GM19438 (cell line): ENCODE data around the gene IGSF21.

ENCODE experiments used
- ATAC-seq: cut with Tn5 transposase; IDR thresholded peaks from one replicate; pipeline ENCODE4 v1.9.1; 2021; ENCODE audit warnings: low read depth; ENCODE audit not compliant: unreplicated experiment

IGSF21 gene

GRCh38 chr1:18385239-18385790, 277.7 kb downstream of the IGSF21 start:
- ATAC-seq: no peak

DNA sequence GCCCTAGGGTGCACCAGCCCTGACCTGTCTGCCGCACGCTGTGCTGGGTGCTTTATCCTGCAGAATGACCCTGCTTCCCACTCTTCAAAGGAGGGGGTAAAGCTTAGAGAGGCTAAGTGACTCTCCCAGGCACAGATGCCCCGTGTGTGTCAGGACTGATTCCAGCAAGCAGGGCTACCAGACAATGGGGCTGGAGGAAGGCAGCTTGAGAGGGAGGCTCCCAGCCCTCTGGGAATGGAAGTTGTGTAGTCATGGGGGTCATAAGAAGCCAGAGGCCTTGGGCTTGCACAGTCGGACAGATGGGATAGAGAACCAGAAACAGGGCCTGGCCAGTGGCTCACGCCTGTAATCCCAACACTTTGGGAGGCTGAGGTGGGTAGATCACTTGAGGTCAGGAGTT, 279.0 kb downstream of the IGSF21 start:
- ATAC-seq: no peak

- ATAC-seq: no peak
These were observed 279.7 kb downstream of the IGSF21 start for GRCh38 chr1:18387307-18387706.

GRCh38 chr1:18390953-18391352, 283.4 kb downstream of the IGSF21 start:
- ATAC-seq: no peak

DNA sequence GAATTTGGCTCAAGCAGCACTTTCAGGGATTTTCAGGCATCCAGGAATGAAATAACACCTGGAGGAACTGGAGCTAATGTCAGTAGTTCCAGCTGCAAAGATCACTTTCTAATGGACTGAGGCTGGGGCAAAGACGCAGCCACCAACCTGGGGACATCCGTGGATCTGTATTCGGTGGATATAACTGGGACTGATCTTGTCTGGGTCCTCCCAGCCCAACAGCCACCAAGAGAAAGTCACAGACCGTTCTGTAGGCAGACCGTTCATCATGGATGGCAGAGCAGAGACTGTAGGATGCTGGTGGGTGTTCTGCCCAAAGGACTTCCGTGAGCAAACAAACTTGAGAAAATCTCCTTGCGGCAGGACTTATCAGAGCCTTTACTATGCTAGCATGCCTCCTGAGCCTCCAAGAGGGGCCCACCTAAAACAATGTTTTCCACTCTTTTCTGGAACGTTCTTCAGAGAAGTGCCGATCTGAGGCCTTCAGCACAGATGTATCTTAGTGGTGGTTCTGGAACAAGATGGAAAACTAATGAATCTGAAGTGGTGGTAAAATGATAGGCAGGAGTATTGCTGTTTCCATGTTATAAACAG, 287.1 kb downstream of the IGSF21 start:
- ATAC-seq: no peak

- no peak for ATAC-seq
These were observed 288.8 kb downstream of the IGSF21 start for GRCh38 chr1:18396247-18396980.

GRCh38 chr1:18397641-18398040, 290.0 kb downstream of the IGSF21 start:
- ATAC-seq: no peak

DNA sequence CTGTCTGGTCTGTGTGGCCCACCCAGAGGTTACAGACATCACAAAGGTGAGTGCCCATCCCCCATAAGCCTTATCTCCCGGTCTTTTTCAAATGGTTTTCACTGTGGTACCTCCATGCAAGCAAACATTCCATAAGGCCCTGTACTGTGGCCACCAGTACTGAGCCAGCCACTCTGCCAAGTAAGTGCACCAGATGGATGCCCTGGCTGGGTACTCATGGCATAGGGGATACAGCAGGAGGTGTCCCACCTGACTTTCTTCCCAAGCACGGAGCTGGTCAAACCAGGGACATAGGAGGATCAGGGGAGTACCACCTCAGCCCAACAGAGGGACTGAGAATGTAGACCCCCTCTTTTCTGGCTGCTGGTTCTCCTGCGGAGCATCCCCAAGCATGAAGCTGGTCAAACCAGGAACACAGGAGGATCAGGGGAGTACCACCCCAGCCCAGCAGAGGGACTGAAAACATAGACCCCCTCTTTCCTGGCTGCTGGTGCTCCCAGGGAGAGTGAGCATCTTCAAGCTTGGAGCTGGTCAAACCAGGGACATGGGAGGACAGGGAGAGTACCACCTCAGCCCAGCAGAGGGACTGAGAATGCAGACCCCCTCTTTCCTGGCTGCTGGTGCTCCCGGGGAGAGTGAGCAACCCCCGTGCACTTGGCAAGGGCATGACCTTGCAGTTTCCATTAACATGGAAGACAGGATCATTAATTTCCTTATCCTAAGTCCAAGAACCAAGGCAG, 291.4 kb downstream of the IGSF21 start:
- ATAC-seq: no peak

DNA sequence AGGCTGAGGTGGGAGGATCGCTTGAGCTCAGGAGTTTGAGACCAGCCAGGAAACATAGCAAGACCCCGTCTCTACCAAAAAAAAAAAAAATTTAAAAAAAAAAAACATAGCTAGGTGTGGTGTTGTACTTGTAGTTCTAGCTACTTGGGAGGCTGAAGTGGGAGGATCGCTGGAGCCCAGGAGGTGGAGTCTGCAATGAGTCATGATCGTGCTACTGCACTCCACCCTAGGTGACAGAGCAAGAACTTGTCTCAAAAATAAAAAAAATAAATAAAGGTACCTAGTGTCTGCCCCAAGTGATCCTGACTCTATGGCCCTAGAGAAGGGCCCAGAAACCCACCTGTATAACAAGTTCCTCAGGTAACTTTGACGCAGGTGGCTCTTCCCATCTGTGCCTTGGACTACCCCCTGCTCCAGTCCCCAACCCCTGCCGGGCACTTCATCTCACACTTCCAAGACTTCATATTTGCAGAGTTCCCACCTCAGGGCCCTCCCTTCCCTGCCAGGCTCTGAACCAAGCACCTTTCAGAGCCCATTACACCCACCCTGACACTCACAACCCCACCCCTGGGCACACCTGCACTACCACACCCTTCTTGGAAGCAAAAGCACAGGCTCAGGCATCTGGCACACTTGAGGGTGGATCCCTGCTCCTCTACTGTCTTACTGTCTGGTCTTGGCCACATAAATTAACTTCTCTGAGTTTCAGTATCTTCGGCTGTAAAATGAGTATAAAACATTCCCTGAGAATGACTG, 292.9 kb downstream of the IGSF21 start:
- no peak for ATAC-seq

- ATAC-seq: no peak
These were observed 294.3 kb downstream of the IGSF21 start for GRCh38 chr1:18401921-18402320.

GRCh38 chr1:18404460-18404859, 296.9 kb downstream of the IGSF21 start:
- no peak for ATAC-seq

DNA sequence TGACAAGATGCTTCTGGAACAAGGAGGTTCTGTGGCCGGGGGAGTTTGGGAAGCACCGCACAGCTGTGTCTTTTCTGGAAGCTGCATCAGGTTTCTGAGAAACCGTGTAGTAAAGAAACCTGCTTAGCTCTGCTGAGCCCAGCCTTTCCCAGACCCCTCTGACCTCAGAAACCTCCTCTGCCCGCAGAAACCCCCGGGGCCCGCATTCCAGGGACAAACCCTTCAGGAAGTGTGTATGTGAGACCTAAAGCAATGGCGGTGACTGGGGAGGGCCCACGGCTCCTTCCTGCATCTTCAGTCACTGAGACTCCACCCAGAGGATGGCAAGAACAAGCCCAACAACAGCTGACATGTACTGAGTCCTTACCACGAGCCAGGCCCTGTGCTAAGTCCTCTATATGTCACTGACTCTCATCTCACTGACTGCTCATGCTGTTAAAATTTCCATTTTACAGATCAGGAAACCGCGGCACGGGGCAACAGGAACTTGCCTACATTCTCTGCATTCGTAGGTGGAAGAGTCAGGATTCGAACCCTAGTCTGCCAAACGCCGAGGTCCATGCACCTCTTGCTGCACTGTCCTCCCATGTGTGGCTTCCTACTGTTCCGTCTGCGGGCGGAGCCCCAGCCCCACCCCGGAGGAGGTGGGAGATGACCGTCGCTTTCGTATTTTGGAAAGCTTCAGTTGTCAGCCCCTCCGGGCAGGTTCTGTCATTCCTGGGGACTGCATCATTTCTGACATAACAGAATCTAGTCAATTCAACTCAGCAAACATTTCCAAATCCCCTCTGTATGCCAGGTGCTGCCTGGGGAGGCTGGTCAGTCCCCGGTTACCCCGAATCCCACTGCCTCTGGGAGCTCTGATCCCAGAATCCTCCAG, 299.8 kb downstream of the IGSF21 start:
- no peak for ATAC-seq

DNA sequence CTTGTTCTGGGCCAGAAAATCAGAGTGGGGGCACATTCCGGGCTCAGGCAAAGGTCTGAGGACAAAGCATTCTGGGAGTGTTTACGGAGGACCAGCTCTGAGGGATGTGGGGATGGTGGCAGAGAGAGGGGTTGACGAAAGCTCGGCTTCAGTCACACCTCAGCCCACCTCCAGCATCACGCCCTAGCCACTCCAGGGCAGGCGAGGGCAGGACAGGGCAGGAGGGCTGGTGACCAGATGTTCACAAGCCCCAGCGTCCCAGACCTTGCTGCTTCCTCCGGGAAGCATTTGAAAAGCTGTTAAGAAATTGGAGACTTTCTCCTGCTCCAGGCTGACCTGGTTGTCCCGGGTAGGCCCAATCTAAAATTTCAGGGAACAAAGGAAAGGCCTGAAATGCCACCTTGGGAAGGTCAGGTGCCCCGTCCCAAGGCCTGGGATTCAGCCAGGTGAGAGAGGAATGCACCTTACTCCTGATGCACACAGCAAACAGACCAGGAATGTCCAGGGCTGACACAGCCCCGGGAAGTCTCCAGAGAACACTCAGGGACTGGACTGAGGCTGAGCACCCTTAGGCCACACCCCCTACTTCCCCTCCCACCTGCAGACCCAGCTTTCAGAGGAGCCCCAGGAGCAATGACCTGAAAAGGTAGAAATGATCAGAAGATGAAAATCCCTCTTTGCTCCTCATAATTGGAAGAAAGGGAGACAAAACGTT, 301.2 kb downstream of the IGSF21 start:
- ATAC-seq: no peak

- no peak for ATAC-seq
These were observed 302.1 kb downstream of the IGSF21 start for GRCh38 chr1:18409609-18410237.

DNA sequence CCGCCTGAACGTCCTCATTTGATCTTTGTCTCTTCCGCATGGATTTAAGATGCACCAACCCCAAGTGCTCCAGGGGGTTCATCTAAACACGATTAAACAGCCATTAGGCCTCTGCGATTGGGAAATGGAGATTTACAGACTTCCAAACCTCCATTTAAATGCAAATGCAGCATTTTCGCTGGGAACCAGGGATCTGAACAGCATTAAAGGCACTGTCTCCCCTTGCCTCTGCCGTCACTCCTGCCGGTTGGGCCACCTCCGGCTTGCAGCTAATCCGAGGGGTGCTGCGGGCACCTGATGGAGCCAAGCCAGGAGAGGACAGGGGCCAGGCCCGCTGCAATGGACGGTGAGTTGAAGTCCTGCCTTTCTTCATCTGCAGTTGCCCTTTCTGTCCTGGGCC, 302.8 kb downstream of the IGSF21 start:
- no peak for ATAC-seq

DNA sequence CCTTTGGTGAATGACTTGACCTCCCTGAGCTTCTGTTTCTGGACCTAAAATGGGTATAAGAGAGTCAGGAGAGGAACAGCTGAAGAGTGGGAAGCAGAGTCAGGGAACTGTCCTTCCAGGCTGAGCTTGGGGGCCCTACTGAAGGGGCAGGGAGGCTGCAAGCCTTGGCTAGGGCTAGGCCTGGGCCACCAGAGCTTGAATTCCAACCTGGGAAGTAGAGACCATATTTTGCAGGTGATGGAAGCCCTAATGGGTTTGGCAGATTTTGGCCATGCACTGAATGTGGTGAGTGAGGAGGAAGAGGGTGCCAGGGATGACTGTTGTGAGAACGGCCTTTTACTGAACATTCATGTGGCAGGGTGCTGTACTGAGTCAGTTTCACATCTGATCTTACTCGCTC, 303.7 kb downstream of the IGSF21 start:
- no peak for ATAC-seq

DNA sequence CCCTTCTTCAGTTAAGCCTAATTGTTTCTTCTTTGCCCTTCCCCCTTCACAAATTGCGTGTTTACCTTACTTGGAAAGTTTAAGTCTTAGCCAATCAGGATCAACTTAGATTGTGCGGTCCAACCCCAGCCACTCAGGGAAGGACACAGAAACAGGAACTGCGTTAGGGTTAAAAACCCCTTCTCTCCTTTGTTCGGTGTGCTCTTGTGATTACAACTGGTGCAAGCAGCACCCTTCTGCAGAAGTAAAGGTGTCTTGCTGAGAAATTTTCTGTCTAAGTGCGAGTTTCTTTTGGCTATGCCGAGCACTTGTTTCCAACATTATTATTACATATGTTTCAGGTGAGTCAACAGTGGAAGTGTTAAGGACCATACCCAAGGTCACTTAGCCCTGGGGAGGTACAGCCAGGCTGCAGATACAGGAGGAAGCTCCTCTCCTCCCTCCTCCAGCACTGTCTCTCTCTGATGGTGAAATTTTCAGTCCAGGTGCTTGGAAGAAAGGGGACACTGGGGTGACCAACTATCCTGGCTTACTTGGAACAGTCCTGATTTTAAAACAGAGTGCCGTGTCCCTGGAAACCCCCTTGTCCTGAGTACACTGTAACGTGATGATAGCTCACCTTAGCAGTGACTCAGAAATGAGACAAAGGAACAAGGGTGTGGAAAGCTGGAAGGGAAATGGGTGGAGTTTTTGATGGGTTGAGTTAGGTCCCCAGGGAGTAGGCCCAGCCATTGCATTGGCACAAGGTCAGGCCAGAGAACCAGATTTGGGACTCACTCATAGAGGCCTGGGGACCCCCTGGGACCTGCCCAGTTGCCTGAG, 304.4 kb downstream of the IGSF21 start:
- ATAC-seq: no peak

- no peak for ATAC-seq
These were observed 305.3 kb downstream of the IGSF21 start for GRCh38 chr1:18412882-18413353.
